Measurements from ENCODE around the gene DICER1. TPM values are rescaled to one million over a fixed set of nuclear protein-coding genes. Genes with fewer than 3 reads are reported as not detected.
A peak's percentile ranks its signal among the peaks of the same experiment; 100 is the strongest.

The DICER1 gene
- total and polyA plus RNA-seq, 12 donors: 4.9 to 38.8 (median 27.2) TPM

DNA sequence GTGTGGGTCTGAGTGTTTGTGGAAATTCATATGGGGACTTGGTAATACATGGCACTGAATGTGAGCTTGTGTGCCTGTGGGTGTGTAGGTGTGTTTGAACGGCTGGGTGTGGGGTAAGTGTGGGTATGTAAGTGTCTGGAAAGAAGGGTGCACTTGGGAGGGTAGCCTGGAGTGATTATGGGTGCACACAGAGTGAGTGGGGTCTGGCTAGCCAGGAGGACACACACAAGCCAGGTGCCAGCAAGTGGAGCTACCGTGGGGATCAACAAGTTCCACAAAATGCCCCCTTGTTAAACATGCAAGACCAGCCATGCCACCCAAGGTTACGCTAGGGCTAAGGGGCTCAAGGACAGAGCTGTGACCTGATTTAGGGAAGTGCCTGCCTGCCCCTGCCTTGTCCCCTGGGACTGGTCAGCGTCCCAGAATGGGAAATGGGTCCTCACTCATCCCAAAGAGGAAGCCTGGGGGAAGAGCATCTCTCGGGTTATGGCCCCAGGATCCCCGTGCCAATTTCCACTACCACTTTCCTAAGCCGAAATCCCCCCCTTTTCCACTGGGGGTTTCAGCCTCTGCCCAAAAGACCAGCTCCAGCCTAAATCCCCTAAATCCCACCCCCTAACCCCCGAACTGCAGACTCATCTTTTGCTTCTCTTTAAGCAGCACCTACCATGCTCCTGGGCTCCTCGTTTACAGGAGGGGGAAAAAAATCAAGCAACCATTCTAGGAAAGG lies 118.6 kb downstream of the DICER1 start:
- intact Hi-C loops (cut with DNase I): no loop called here
- Histone ChIP-seq H3K27me3 (peaks cover 0 to 6% (median 0%) of the 10 kb centered on the region in 7 donors), H3K4me1 (no peaks in the 10 kb centered on the region), H3K4me3 (no peak overlapping the region), H3K36me3 (no peaks in the 10 kb centered on the region), H3K9me3 (peaks cover 0 to 2% (median 0%) of the 10 kb centered on the region in 11 donors), H3K27ac (no peak overlapping the region)
- TF ChIP-seq, protein P1, sequence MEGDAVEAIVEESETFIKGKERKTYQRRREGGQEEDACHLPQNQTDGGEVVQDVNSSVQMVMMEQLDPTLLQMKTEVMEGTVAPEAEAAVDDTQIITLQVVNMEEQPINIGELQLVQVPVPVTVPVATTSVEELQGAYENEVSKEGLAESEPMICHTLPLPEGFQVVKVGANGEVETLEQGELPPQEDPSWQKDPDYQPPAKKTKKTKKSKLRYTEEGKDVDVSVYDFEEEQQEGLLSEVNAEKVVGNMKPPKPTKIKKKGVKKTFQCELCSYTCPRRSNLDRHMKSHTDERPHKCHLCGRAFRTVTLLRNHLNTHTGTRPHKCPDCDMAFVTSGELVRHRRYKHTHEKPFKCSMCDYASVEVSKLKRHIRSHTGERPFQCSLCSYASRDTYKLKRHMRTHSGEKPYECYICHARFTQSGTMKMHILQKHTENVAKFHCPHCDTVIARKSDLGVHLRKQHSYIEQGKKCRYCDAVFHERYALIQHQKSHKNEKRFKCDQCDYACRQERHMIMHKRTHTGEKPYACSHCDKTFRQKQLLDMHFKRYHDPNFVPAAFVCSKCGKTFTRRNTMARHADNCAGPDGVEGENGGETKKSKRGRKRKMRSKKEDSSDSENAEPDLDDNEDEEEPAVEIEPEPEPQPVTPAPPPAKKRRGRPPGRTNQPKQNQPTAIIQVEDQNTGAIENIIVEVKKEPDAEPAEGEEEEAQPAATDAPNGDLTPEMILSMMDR (IDR thresholded peaks at IDR 0.05): no peak
- ATAC-seq: no peak
- DNase-seq: no peak
- WGBS, 2 donors: 78 to 79% methylated on average over 9 of the region's 9 CpGs

DNA sequence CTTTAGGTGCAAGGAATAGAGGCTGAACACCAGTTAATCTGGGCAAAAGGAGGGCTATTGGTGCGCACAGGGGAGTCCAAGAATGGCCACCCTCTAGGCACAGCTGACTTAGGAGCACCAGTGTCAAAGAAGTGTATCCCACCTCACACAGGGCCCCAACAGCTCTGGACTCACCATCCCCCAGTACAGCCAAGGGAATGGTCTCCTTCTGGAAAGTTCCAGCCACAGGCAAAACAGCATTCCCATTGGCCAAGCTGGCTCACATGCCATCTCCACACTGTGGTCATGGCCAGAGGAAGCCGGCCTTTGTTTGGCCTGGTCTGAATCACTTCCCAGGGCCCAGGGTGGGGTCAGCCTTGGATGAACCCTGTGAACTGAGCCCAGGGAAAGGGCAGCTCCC lies 120.1 kb downstream of the DICER1 start:
- 92 to 93% methylated on average over 2 of the region's 2 CpGs for WGBS, 2 donors

More for the DNA sequence above, 120.1 kb downstream of the DICER1 start:
- TF ChIP-seq, protein P1 (IDR thresholded peaks at IDR 0.05): no peak
- Histone ChIP-seq H3K36me3 (no peaks in the 10 kb centered on the region), H3K27ac (no peak overlapping the region), H3K4me3 (no peak overlapping the region), H3K9me3 (peaks cover 0 to 16% (median 6%) of the 10 kb centered on the region in 11 donors), H3K4me1 (no peaks in the 10 kb centered on the region), H3K27me3 (peaks cover 0 to 6% (median 0%) of the 10 kb centered on the region in 7 donors)
- intact Hi-C loops (cut with DNase I): no loop called here
- ATAC-seq (peak in 1 of 8 donors; percentile 43), DNase-seq (no peak)

Small RNAs within 50 kb of the gene (microRNA-seq; reads per million reads assigned to microRNA genes)
- gene MIR3173: 0.51 to 0.60 reads per million in 2 donors

Other genes with a start within 250 kb of the DICER1 start
- 10 to 100 TPM in 2 of 10 donors, 1 to 10 TPM in 8; 3.7 to 14.5 (median 5.9) TPM for gene CLMN, start 162.4 kb upstream of the DICER1 start, total RNA-seq
- 1 to 10 TPM; 2.6 to 6.1 TPM for gene CLMN, start 162.4 kb upstream of the DICER1 start, polyA plus RNA-seq